GM12892 (cell line): ENCODE data around the gene SAP30BP.

Experiments
- POLR2A ChIP-seq: IDR thresholded peaks from 2 replicates; pipeline ENCODE4 v1.6.1; 2011; ENCODE audit warnings: low read depth, low read length, control low read depth
- TAF1 ChIP-seq: IDR thresholded peaks from 2 replicates; pipeline ENCODE4 v1.6.1; 2011; ENCODE audit warnings: low read depth, mild to moderate bottlenecking, control low read depth, low read length, borderline replicate concordance

- TF ChIP-seq TAF1 (no peak), POLR2A (no peak)
Measured at GRCh38 chr17:75723171-75723930, 56.2 kb downstream of the SAP30BP start.
